Fibroblast of skin of abdomen (primary cell): ENCODE measurements around the gene GLRA1.
"Not testable (repeated sequence)": the region's sequence is repeated elsewhere in the genome, so short reads cannot be mapped to it uniquely, and the experiment has no call there.

Experiments used
- DNase-seq: peaks from one replicate; pipeline ENCODE4 v3.0.0-alpha.2; 2013

The GLRA1 gene

GRCh38 chr5:151812757-151813309 is 111.8 kb downstream of the GLRA1 start:
- peak; percentile 48 for DNase-seq

- peak; percentile 35 for DNase-seq
These were observed 112.9 kb downstream of the GLRA1 start for GRCh38 chr5:151811593-151812321.

- no peak for DNase-seq
These were observed 113.8 kb downstream of the GLRA1 start for GRCh38 chr5:151810897-151811296.

GRCh38 chr5:151810449-151810848 is 114.2 kb downstream of the GLRA1 start:
- DNase-seq = no peak

GRCh38 chr5:151808451-151809169 is 116.0 kb downstream of the GLRA1 start:
- DNase-seq = peak; percentile 21

- DNase-seq = peak; percentile 91
These were observed 119.0 kb downstream of the GLRA1 start for GRCh38 chr5:151805414-151806223.

- DNase-seq = no peak
These were observed 124.1 kb downstream of the GLRA1 start for GRCh38 chr5:151800532-151800931.

GRCh38 chr5:151799407-151799806 is 125.2 kb downstream of the GLRA1 start:
- DNase-seq = no peak

- DNase-seq = no peak
These were observed 126.0 kb downstream of the GLRA1 start for GRCh38 chr5:151798674-151799073.

GRCh38 chr5:151795426-151795825 is 129.2 kb downstream of the GLRA1 start:
- DNase-seq = no peak

- no peak for DNase-seq
These were observed 131.3 kb downstream of the GLRA1 start for GRCh38 chr5:151793358-151793757.

GRCh38 chr5:151787817-151788216 is 136.8 kb downstream of the GLRA1 start:
- DNase-seq = no peak

- DNase-seq = no peak
These were observed 138.2 kb downstream of the GLRA1 start for GRCh38 chr5:151786468-151786867.

- no peak for DNase-seq
These were observed 140.5 kb downstream of the GLRA1 start for GRCh38 chr5:151784141-151784540.

- not testable (repeated sequence) for DNase-seq
These were observed 141.0 kb downstream of the GLRA1 start for GRCh38 chr5:151783664-151784063.

GRCh38 chr5:151781201-151781600 is 143.4 kb downstream of the GLRA1 start:
- DNase-seq = no peak

GRCh38 chr5:151780348-151780747 is 144.3 kb downstream of the GLRA1 start:
- no peak for DNase-seq

GRCh38 chr5:151779531-151780125 is 145.0 kb downstream of the GLRA1 start:
- no peak for DNase-seq

- DNase-seq = no peak
These were observed 149.5 kb downstream of the GLRA1 start for GRCh38 chr5:151775025-151775606.

GRCh38 chr5:151773951-151774350 is 150.7 kb downstream of the GLRA1 start:
- DNase-seq = no peak

- DNase-seq = peak; percentile 36
These were observed 151.6 kb downstream of the GLRA1 start for GRCh38 chr5:151772846-151773561.
